GM12878 (cell line): ENCODE measurements around the gene MUC20. TPM values are rescaled to one million over a fixed set of nuclear protein-coding genes. Genes with fewer than 3 reads are reported as not detected.

ENCODE experiments used
- ATAC-seq: fragments of 200-7000 bp; cut with Tn5 transposase; 3 replicates; pipeline ENCODE4 v1.9.1; 2020; ENCODE audit warnings: mild to moderate bottlenecking, moderate library complexity
- BruUV-seq: library from RNA; stranded (reverse); fragments of 400-500 nt; replicated peaks from 2 replicates; lab custom pipeline; 2021; lab: Mats Ljungman, UMichigan
- CTCF ChIA-PET: fragments of 300-600 bp; sonication (Branson Sonifier 250); formaldehyde crosslinking; extraction: SDS; loops from one replicate; lab custom pipeline; 2021; ENCODE audit warnings: inconsistent platforms; lab: Yijun Ruan, JAX
- POLR2A ChIA-PET: fragments of 350-600 bp; formaldehyde crosslinking; extraction: SDS; loops from one replicate; lab custom pipeline; 2021; ENCODE audit warnings: inconsistent platforms; lab: Charles Lee
- RAD21 ChIA-PET: fragments of 300-600 bp; sonication (Branson Sonifier 250); formaldehyde crosslinking; loops from one replicate; lab custom pipeline; 2023; ENCODE audit warnings: antibody characterized with exemption; ENCODE audit not compliant: unreplicated experiment; lab: Charles Lee
- SMC1A ChIA-PET: fragments of 300-600 bp; sonication (Branson Sonifier 250); formaldehyde crosslinking; loops from one replicate; lab custom pipeline; 2023; ENCODE audit not compliant: unreplicated experiment, uncharacterized antibody; lab: Charles Lee
- DNase-seq: peaks from one replicate; pipeline ENCODE4 v3.0.0-alpha.2; 2011; ENCODE audit warnings: low read depth, low spot score
- FAIRE-seq: peaks from 3 replicates; lab custom pipeline; 2011; peaks lifted over from hg19 to GRCh38; lab: Jason Lieb, UNC
- H2AFZ ChIP-seq: 2 replicates; pipeline ENCODE4 v1.6.0; 2011; ENCODE audit warnings: low read depth, low read length, control low read depth; ENCODE audit not compliant: control insufficient read depth
- H3K27ac ChIP-seq: 2 replicates; pipeline ENCODE4 v1.5.1; 2011; ENCODE audit warnings: control low read depth; ENCODE audit not compliant: control insufficient read depth, insufficient read depth
- H3K27me3 ChIP-seq, 2 experiments: replicated peaks in 1 of 2; 2 replicates each; pipeline versions ENCODE4 v1.6.0 to v1.6.1; 2011; ENCODE audit warnings: low read length in 1 of 2; ENCODE audit not compliant: control insufficient read depth in 2 of 2, insufficient read depth in 2 of 2
- H3K36me3 ChIP-seq, 2 experiments: 2 replicates each; pipeline ENCODE4 v1.5.1; 2011; ENCODE audit warnings: low read length in 1 of 2; ENCODE audit not compliant: control insufficient read depth in 2 of 2, insufficient read depth in 2 of 2
- H3K4me1 ChIP-seq: 2 replicates; pipeline ENCODE4 v1.6.1; 2011; ENCODE audit warnings: mild to moderate bottlenecking, low read length, moderate library complexity, mixed read lengths; ENCODE audit not compliant: control insufficient read depth, insufficient read depth
- H3K4me2 ChIP-seq: 2 replicates; pipeline ENCODE4 v1.6.0; 2011; ENCODE audit warnings: control low read depth; ENCODE audit not compliant: control insufficient read depth, insufficient read depth
- H3K4me3 ChIP-seq: fragments of 200-600 bp; sonication (generic); 2 replicates; pipeline ENCODE4 v1.5.1; 2016
- H3K79me2 ChIP-seq: 2 replicates; pipeline ENCODE4 v1.6.0; 2011; ENCODE audit warnings: low read length; ENCODE audit not compliant: control insufficient read depth, insufficient read depth
- H3K9ac ChIP-seq: 2 replicates; pipeline ENCODE4 v1.8.0; 2011; ENCODE audit warnings: low read length, control low read depth, mixed read lengths; ENCODE audit not compliant: control insufficient read depth, insufficient read depth
- H3K9me3 ChIP-seq: replicated peaks from 3 replicates; pipeline ENCODE4 v1.5.1; 2011; ENCODE audit warnings: mild to moderate bottlenecking, low read length; ENCODE audit not compliant: control insufficient read depth, insufficient read depth
- H4K20me1 ChIP-seq: 2 replicates; pipeline ENCODE4 v1.6.0; 2011; ENCODE audit not compliant: control insufficient read depth, insufficient read depth
- CEBPB ChIP-seq, 2 experiments: fragments of 150-350 bp in 1 of 2; IDR thresholded peaks; 2 replicates each; pipeline ENCODE4 v1.6.1; 2012 to 2014; ENCODE audit warnings: low read depth in 2 of 2, low read length in 2 of 2, borderline replicate concordance in 1 of 2, inconsistent platforms in 1 of 2
- DPF2 ChIP-seq: fragments of 450-650 bp; IDR thresholded peaks from 2 replicates; pipeline ENCODE4 v1.6.1; 2017; ENCODE audit warnings: mild to moderate bottlenecking
- E2F4 ChIP-seq: IDR thresholded peaks from 2 replicates; pipeline ENCODE4 v1.6.1; 2012; ENCODE audit warnings: low read depth, low read length, improper control_type of control experiment
- IKZF2 ChIP-seq, 2 experiments: fragments of 450-650 bp; IDR thresholded peaks; 2 replicates each; pipeline ENCODE4 v1.6.1; 2017; ENCODE audit warnings: mild to moderate bottlenecking in 2 of 2, moderate library complexity in 2 of 2
- MXI1 ChIP-seq: fragments of 150-350 bp; IDR thresholded peaks from 2 replicates; pipeline ENCODE4 v1.6.1; 2011; ENCODE audit warnings: low read depth, mild to moderate bottlenecking, inconsistent platforms, low read length, improper control_type of control experiment
- POU2F2 ChIP-seq: IDR thresholded peaks from 3 replicates; pipeline ENCODE4 v1.6.1; 2011; ENCODE audit warnings: low read depth, mild to moderate bottlenecking, low read length, borderline replicate concordance
- RBBP5 ChIP-seq: fragments of 200-600 bp; sonication (generic); conservative IDR thresholded peaks from 2 replicates; pipeline ENCODE4 v1.6.1; 2016
- ZBTB40 ChIP-seq: fragments of 450-650 bp; IDR thresholded peaks from 2 replicates; pipeline ENCODE4 v1.6.1; 2016; ENCODE audit warnings: mild to moderate bottlenecking, moderate library complexity, borderline replicate concordance
- ZNF687 ChIP-seq: fragments of 450-650 bp; IDR thresholded peaks from 2 replicates; pipeline ENCODE4 v1.6.1; 2017; ENCODE audit warnings: mild to moderate bottlenecking, moderate library complexity
- WGBS: methylation state at CpG from one replicate; pipeline ENCODE4 v1.1.6; 2016; ENCODE audit warnings: low lambda C conversion rate; ENCODE audit not compliant: insufficient replicate concordance, insufficient coverage; ENCODE audit errors: missing lambda C conversion rate; 5-methylcytosine and 5-hydroxymethylcytosine counted together
- in situ Hi-C: fragments of 300-500 bp; cut with MboI; formaldehyde crosslinking; loops from 9 replicates; pipeline ENCODE4 v1.14.3; 2018; ENCODE audit warnings: mixed read lengths
- intact Hi-C: fragments of 100-400 bp; cut with micrococcal nuclease; formaldehyde crosslinking; loops from one replicate; pipeline ENCODE4 v1.14.2; 2022; ENCODE audit not compliant: unreplicated experiment
- polyA plus RNA-seq, 11 experiments: library from polyadenylated mRNA; depleted of rRNA in 4 of 11; unstranded in 6 of 11; stranded (reverse) in 5 of 11; fragments of >200 nt; fragmentation: Nextera tagmentation in 4 of 11; fragmentation: Illumina TruSeq in 1 of 11; extraction: Ambion mirVana in 4 of 11; extraction: Trizol in 1 of 11; gene quantifications; 1 replicate in 1 of 11; 2 replicates in 10 of 11; pipeline versions ENCODE4 v1.2.1 to v1.2.3, GENCODE V29; 2011 to 2016; ENCODE audit warnings: inconsistent platforms in 2 of 11, missing spikeins in 2 of 11, low read depth in 1 of 11
- total RNA-seq, 4 experiments: library from RNA; depleted of rRNA in 3 of 4; stranded (reverse); fragments of >200 nt in 3 of 4; fragmentation: Illumina TruSeq in 1 of 4; extraction: Trizol in 1 of 4; gene quantifications; 2 replicates each; pipeline versions ENCODE4 v1.2.1 to v1.2.3, GENCODE V29; 2013 to 2021

The MUC20 gene
- total and polyA plus RNA-seq, 10 of the 15 experiments (the other 5 are each of a cell fraction or from before 2014, with no cell fraction given): 0.04 to 0.46 (median 0.17) TPM; not detected in 3

GRCh38 chr3:195705081-195705991 lies 15.4 kb upstream of the MUC20 start:
- BruUV-seq: no TSS peak
- ATAC-seq: no peak
- Histone ChIP-seq H3K4me2 (no peak overlapping the region), H3K27ac (no peak overlapping the region), H2AFZ (no peak overlapping the region), H3K4me3 (no peak overlapping the region), H4K20me1 (no peaks in the 10 kb centered on the region), H3K36me3 (no peaks in the 10 kb centered on the region), H3K4me1 (0 out of 2 replicates have a peak, but pooled peaks cover 4% of the 10 kb centered on the region), H3K27me3 (no peaks in the 10 kb centered on the region), H3K9ac (no peak overlapping the region), H3K9me3 (no peaks in the 10 kb centered on the region), H3K79me2 (no peaks in the 10 kb centered on the region)
- no peak for DNase-seq
- TF ChIP-seq ZNF687: no peak
- TF ChIP-seq ZBTB40: no peak
- TF ChIP-seq RBBP5: no peak
- no peak for TF ChIP-seq IKZF2 (IDR thresholded peaks at IDR 0.05)
- TF ChIP-seq POU2F2: no peak
- TF ChIP-seq E2F4: no peak
- no peak for TF ChIP-seq CEBPB (IDR thresholded peaks at IDR 0.05; ENCODE audit: borderline replicate concordance in 1 of 2, low read depth in 2 of 2, low read length in 2 of 2)
- no peak for TF ChIP-seq MXI1
- TF ChIP-seq DPF2: no peak
- in situ Hi-C loops (no loop called here), intact Hi-C loops (no loop called here)
- POLR2A ChIA-PET: no interaction called here
- 70% methylated on average over 9 of the region's 9 CpGs for WGBS
- SMC1A ChIA-PET: no interaction called here
- FAIRE-seq: no peak
- CTCF ChIA-PET: interaction anchor here (0.8 kb wide), 1 partner anchor 12 kb away, joined by 3 read pairs; no protein-coding TSS in a partner anchor
- RAD21 ChIA-PET: no interaction called here
